DOHH2 (cell line): ENCODE results near the gene ASMT.
"Not testable (repeated sequence)": the region's sequence is repeated elsewhere in the genome, so short reads cannot be mapped to it uniquely, and the experiment has no call there.

Experiments used
- H3F3A ChIP-seq: fragments of 200-600 bp; sonication (generic), shearing (Covaris generic); 2 replicates; pipeline ENCODE4 v1.6.0; 2016; ENCODE audit warnings: antibody characterized with exemption, mild to moderate bottlenecking; ENCODE audit not compliant: control insufficient read depth, insufficient read depth
- H3K27ac ChIP-seq: fragments of 200-600 bp; sonication (generic); 2 replicates; pipeline ENCODE4 v1.5.1; 2014; ENCODE audit warnings: low read depth, mild to moderate bottlenecking, low read length, moderate library complexity
- H3K27me3 ChIP-seq: fragments of 200-600 bp; sonication (generic); 2 replicates; pipeline ENCODE4 v1.6.1; 2014; ENCODE audit warnings: mild to moderate bottlenecking, low read length, mixed read lengths; ENCODE audit not compliant: control insufficient read depth
- H3K36me3 ChIP-seq: fragments of 200-600 bp; sonication (generic); 2 replicates; pipeline ENCODE4 v1.6.1; 2014; ENCODE audit warnings: mild to moderate bottlenecking, low read length, moderate library complexity, mixed read lengths; ENCODE audit not compliant: control insufficient read depth
- H3K4me1 ChIP-seq: fragments of 200-600 bp; sonication (generic); 2 replicates; pipeline ENCODE4 v1.6.1; 2014; ENCODE audit warnings: mild to moderate bottlenecking, low read length, mixed read lengths; ENCODE audit not compliant: control insufficient read depth
- H3K4me2 ChIP-seq: fragments of 200-600 bp; sonication (generic); 2 replicates; pipeline ENCODE4 v1.6.0; 2014; ENCODE audit warnings: mild to moderate bottlenecking, low read length, moderate library complexity
- H3K4me3 ChIP-seq: fragments of 200-600 bp; sonication (generic); 2 replicates; pipeline ENCODE4 v1.5.1; 2014; ENCODE audit warnings: mild to moderate bottlenecking, low read length, mixed read lengths
- H3K79me2 ChIP-seq: fragments of 200-600 bp; sonication (generic); 2 replicates; pipeline ENCODE4 v1.6.1; 2014; ENCODE audit warnings: mild to moderate bottlenecking, low read length, mixed read lengths; ENCODE audit not compliant: control insufficient read depth
- H3K9me2 ChIP-seq: fragments of 200-600 bp; sonication (generic); replicated peaks from 2 replicates; pipeline ENCODE4 v1.6.1; 2014; ENCODE audit warnings: mild to moderate bottlenecking, low read length, mixed read lengths; ENCODE audit not compliant: control insufficient read depth
- H3K9me3 ChIP-seq: fragments of 200-600 bp; sonication (generic); 2 replicates; pipeline ENCODE4 v1.6.1; 2014; ENCODE audit warnings: antibody characterized with exemption, low read length, mixed read lengths; ENCODE audit not compliant: control insufficient read depth, insufficient read depth
- H4K20me1 ChIP-seq: fragments of 200-600 bp; sonication (generic); 2 replicates; pipeline ENCODE4 v1.6.0; 2014; ENCODE audit warnings: low read depth, mild to moderate bottlenecking, antibody characterized with exemption, low read length, moderate library complexity; ENCODE audit not compliant: control insufficient read depth, insufficient read depth
- CTCF ChIP-seq: fragments of 200-600 bp; sonication (generic); IDR thresholded peaks from one replicate; pipeline ENCODE4 v1.5.1; 2014; ENCODE audit warnings: antibody characterized with exemption, mild to moderate bottlenecking, low read depth, low read length; ENCODE audit not compliant: poor library complexity, severe bottlenecking
- EZH2phosphoT487 ChIP-seq: fragments of 200-600 bp; sonication (generic); IDR thresholded peaks from 2 replicates; pipeline ENCODE4 v1.6.1; 2017; ENCODE audit warnings: borderline replicate concordance, mild to moderate bottlenecking, antibody characterized with exemption, low read length, moderate library complexity, mixed read lengths

Gene ASMT

GRCh38 chrX:1679238-1679637, 64.4 kb downstream of the ASMT start:
- TF ChIP-seq EZH2phosphoT487 (no peak), CTCF (no peak)
- Histone ChIP-seq H3K27ac (no peak overlapping the region), H4K20me1 (no peaks in the 10 kb centered on the region), H3K36me3 (no peaks in the 10 kb centered on the region), H3K4me1 (no peaks in the 10 kb centered on the region), H3K79me2 (no peaks in the 10 kb centered on the region), H3K27me3 (no peaks in the 10 kb centered on the region), H3K4me3 (no peak overlapping the region), H3K4me2 (no peak overlapping the region), H3F3A (0 out of 2 replicates have a peak, but pooled peaks cover 3% of the 10 kb centered on the region), H3K9me3 (no peaks in the 10 kb centered on the region), H3K9me2 (no peaks in the 10 kb centered on the region)

GRCh38 chrX:1681439-1681838, 66.6 kb downstream of the ASMT start:
- H3K9me3 ChIP-seq, result no peaks in the 10 kb centered on the region
- H3F3A ChIP-seq, result 0 out of 2 replicates have a peak, but pooled peaks cover 3% of the 10 kb centered on the region
- no peak overlapping the region for H3K4me3 ChIP-seq
- no peaks in the 10 kb centered on the region for H4K20me1 ChIP-seq
- H3K9me2 ChIP-seq, result no peaks in the 10 kb centered on the region
- H3K4me2 ChIP-seq, result no peak overlapping the region
- H3K27ac ChIP-seq, result no peak overlapping the region
- no peaks in the 10 kb centered on the region for H3K27me3 ChIP-seq
- no peaks in the 10 kb centered on the region for H3K36me3 ChIP-seq
- no peaks in the 10 kb centered on the region for H3K79me2 ChIP-seq
- no peaks in the 10 kb centered on the region for H3K4me1 ChIP-seq
- TF ChIP-seq CTCF (no peak), EZH2phosphoT487 (no peak)

- not testable (repeated sequence) for H3K79me2 ChIP-seq, H3K4me3 ChIP-seq, H4K20me1 ChIP-seq, H3K27ac ChIP-seq, H3K9me3 ChIP-seq, H3K36me3 ChIP-seq, H3F3A ChIP-seq, H3K27me3 ChIP-seq, H3K9me2 ChIP-seq, H3K4me2 ChIP-seq, H3K4me1 ChIP-seq
Measured at GRCh38 chrX:1681856-1682255, 67.0 kb downstream of the ASMT start.

GRCh38 chrX:1682501-1682900, 67.6 kb downstream of the ASMT start:
- not testable (repeated sequence) for H3F3A ChIP-seq, H3K4me2 ChIP-seq, H3K9me2 ChIP-seq, H3K9me3 ChIP-seq, H3K27ac ChIP-seq, H3K27me3 ChIP-seq, H3K36me3 ChIP-seq, H3K4me3 ChIP-seq, H3K4me1 ChIP-seq, H3K79me2 ChIP-seq, H4K20me1 ChIP-seq

- H3K9me3 ChIP-seq, H3K4me1 ChIP-seq, H3K9me2 ChIP-seq, H4K20me1 ChIP-seq, H3K27ac ChIP-seq, H3K79me2 ChIP-seq, H3K36me3 ChIP-seq, H3F3A ChIP-seq, H3K27me3 ChIP-seq, H3K4me3 ChIP-seq, H3K4me2 ChIP-seq: not testable (repeated sequence)
Measured at GRCh38 chrX:1684883-1685282, 70.0 kb downstream of the ASMT start.

GRCh38 chrX:1685444-1685880, 70.6 kb downstream of the ASMT start:
- not testable (repeated sequence) for H3K27ac ChIP-seq, H3K9me3 ChIP-seq, H3F3A ChIP-seq, H3K27me3 ChIP-seq, H3K4me1 ChIP-seq, H3K36me3 ChIP-seq, H3K79me2 ChIP-seq, H3K9me2 ChIP-seq, H4K20me1 ChIP-seq, H3K4me3 ChIP-seq, H3K4me2 ChIP-seq
